Measurements from ENCODE around the gene BLMH. TPM values are rescaled to one million over a fixed set of nuclear protein-coding genes. Genes with fewer than 3 reads are reported as not detected.

BLMH gene
- total and polyA plus RNA-seq, 2 experiments from 2014 or later = 36.4 to 58.7 TPM

GRCh38 chr17:30292286-30292858 lies 628 bp upstream of the BLMH start:
- Mint-ChIP-seq H3K9me3 (0 out of 3 replicates have a peak, but pooled peaks cover 4% of the 10 kb centered on the region), H3K4me1 (peaks cover 6% of the 10 kb centered on the region; the same call in 2 of the 3 replicates), H3K36me3 (ENCODE audit: low read depth) (peaks cover 11% of the 10 kb centered on the region), H3K4me3 (peak overlapping the region; percentile 68), H3K27ac (no peak overlapping the region), H3K27me3 (ENCODE audit: insufficient read depth, low read depth, poor library complexity) (peaks cover 6% of the 10 kb centered on the region)
- DNase-seq (ENCODE audit: low spot score) = peak; percentile 89
- peaks cover 9% of the 10 kb centered on the region; the same call in 1 of the 2 replicates for H3K4me1 ChIP-seq (ENCODE audit: insufficient read depth)
- peaks cover 21% of the 10 kb centered on the region for H3K79me2 ChIP-seq (replicated peaks; ENCODE audit: insufficient read depth)
- peak; percentile 76 for ATAC-seq
- peaks cover 8% of the 10 kb centered on the region for H4K20me1 ChIP-seq (replicated peaks; ENCODE audit: insufficient read depth)
- H3K36me3 ChIP-seq (ENCODE audit: insufficient read depth) = peaks cover 10% of the 10 kb centered on the region; the same call in 1 of the 2 replicates
- TF ChIP-seq JUNB (IDR thresholded peaks at IDR 0.05; ENCODE audit: unreplicated experiment) (no peak), EZH2phosphoT487 (IDR thresholded peaks at IDR 0.05; ENCODE audit: unreplicated experiment) (no peak), ZNF331 (CRISPR knock-in tag; IDR thresholded peaks at IDR 0.05; ENCODE audit: low read depth) (no peak), NANOG (IDR thresholded peaks at IDR 0.05; ENCODE audit: borderline replicate concordance) (no peak), ZNF114 (CRISPR knock-in tag; IDR thresholded peaks at IDR 0.05) (no peak), EZH2 (IDR thresholded peaks at IDR 0.05; ENCODE audit: low read depth, unreplicated experiment) (no peak), POLR2AphosphoS5 (IDR thresholded peaks at IDR 0.05; ENCODE audit: low read depth) (no peak), STAT1 (IDR thresholded peaks at IDR 0.05; ENCODE audit: unreplicated experiment) (no peak)
- TF ChIP-seq, protein P1, sequence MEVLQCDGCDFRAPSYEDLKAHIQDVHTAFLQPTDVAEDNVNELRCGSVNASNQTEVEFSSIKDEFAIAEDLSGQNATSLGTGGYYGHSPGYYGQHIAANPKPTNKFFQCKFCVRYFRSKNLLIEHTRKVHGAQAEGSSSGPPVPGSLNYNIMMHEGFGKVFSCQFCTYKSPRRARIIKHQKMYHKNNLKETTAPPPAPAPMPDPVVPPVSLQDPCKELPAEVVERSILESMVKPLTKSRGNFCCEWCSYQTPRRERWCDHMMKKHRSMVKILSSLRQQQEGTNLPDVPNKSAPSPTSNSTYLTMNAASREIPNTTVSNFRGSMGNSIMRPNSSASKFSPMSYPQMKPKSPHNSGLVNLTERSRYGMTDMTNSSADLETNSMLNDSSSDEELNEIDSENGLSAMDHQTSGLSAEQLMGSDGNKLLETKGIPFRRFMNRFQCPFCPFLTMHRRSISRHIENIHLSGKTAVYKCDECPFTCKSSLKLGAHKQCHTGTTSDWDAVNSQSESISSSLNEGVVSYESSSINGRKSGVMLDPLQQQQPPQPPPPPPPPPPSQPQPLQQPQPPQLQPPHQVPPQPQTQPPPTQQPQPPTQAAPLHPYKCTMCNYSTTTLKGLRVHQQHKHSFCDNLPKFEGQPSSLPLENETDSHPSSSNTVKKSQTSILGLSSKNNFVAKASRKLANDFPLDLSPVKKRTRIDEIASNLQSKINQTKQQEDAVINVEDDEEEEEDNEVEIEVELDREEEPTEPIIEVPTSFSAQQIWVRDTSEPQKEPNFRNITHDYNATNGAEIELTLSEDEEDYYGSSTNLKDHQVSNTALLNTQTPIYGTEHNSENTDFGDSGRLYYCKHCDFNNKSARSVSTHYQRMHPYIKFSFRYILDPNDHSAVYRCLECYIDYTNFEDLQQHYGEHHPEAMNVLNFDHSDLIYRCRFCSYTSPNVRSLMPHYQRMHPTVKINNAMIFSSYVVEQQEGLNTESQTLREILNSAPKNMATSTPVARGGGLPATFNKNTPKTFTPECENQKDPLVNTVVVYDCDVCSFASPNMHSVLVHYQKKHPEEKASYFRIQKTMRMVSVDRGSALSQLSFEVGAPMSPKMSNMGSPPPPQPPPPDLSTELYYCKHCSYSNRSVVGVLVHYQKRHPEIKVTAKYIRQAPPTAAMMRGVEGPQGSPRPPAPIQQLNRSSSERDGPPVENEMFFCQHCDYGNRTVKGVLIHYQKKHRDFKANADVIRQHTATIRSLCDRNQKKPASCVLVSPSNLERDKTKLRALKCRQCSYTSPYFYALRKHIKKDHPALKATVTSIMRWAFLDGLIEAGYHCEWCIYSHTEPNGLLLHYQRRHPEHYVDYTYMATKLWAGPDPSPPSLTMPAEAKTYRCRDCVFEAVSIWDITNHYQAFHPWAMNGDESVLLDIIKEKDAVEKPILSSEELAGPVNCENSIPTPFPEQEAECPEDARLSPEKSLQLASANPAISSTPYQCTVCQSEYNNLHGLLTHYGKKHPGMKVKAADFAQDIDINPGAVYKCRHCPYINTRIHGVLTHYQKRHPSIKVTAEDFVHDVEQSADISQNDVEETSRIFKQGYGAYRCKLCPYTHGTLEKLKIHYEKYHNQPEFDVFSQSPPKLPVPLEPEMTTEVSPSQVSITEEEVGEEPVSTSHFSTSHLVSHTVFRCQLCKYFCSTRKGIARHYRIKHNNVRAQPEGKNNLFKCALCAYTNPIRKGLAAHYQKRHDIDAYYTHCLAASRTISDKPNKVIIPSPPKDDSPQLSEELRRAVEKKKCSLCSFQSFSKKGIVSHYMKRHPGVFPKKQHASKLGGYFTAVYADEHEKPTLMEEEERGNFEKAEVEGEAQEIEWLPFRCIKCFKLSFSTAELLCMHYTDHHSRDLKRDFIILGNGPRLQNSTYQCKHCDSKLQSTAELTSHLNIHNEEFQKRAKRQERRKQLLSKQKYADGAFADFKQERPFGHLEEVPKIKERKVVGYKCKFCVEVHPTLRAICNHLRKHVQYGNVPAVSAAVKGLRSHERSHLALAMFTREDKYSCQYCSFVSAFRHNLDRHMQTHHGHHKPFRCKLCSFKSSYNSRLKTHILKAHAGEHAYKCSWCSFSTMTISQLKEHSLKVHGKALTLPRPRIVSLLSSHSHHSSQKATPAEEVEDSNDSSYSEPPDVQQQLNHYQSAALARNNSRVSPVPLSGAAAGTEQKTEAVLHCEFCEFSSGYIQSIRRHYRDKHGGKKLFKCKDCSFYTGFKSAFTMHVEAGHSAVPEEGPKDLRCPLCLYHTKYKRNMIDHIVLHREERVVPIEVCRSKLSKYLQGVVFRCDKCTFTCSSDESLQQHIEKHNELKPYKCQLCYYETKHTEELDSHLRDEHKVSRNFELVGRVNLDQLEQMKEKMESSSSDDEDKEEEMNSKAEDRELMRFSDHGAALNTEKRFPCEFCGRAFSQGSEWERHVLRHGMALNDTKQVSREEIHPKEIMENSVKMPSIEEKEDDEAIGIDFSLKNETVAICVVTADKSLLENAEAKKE (CRISPR knock-in tag; IDR thresholded peaks at IDR 0.05) = no peak
- TF ChIP-seq, protein P2, sequence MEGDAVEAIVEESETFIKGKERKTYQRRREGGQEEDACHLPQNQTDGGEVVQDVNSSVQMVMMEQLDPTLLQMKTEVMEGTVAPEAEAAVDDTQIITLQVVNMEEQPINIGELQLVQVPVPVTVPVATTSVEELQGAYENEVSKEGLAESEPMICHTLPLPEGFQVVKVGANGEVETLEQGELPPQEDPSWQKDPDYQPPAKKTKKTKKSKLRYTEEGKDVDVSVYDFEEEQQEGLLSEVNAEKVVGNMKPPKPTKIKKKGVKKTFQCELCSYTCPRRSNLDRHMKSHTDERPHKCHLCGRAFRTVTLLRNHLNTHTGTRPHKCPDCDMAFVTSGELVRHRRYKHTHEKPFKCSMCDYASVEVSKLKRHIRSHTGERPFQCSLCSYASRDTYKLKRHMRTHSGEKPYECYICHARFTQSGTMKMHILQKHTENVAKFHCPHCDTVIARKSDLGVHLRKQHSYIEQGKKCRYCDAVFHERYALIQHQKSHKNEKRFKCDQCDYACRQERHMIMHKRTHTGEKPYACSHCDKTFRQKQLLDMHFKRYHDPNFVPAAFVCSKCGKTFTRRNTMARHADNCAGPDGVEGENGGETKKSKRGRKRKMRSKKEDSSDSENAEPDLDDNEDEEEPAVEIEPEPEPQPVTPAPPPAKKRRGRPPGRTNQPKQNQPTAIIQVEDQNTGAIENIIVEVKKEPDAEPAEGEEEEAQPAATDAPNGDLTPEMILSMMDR (conservative IDR thresholded peaks at IDR 0.05; ENCODE audit: low read depth in 2 of 2) = no peak
- peaks cover 17% of the 10 kb centered on the region; the same call in 1 of the 2 replicates for H3K27me3 ChIP-seq (ENCODE audit: insufficient read depth)
- H3K4me3 ChIP-seq = peak overlapping the region; percentile 94
- peaks cover 11% of the 10 kb centered on the region; the same call in 1 of the 2 replicates for H3F3A ChIP-seq (replicated peaks; ENCODE audit: low read depth)
- H3K4me2 ChIP-seq = peak overlapping the region; percentile 94
- no peaks in the 10 kb centered on the region for H3K9me2 ChIP-seq (ENCODE audit: insufficient read depth)
- H2AFZ ChIP-seq = peak overlapping the region; percentile 80
- no peak overlapping the region for H3K27ac ChIP-seq (ENCODE audit: low read depth)
